ENCODE measurements around the gene SLC4A2. TPM values are rescaled to one million over a fixed set of nuclear protein-coding genes. Genes with fewer than 3 reads are reported as not detected.

The SLC4A2 gene
- total RNA-seq, 1 experiment from 2014 or later = 249 TPM

DNA sequence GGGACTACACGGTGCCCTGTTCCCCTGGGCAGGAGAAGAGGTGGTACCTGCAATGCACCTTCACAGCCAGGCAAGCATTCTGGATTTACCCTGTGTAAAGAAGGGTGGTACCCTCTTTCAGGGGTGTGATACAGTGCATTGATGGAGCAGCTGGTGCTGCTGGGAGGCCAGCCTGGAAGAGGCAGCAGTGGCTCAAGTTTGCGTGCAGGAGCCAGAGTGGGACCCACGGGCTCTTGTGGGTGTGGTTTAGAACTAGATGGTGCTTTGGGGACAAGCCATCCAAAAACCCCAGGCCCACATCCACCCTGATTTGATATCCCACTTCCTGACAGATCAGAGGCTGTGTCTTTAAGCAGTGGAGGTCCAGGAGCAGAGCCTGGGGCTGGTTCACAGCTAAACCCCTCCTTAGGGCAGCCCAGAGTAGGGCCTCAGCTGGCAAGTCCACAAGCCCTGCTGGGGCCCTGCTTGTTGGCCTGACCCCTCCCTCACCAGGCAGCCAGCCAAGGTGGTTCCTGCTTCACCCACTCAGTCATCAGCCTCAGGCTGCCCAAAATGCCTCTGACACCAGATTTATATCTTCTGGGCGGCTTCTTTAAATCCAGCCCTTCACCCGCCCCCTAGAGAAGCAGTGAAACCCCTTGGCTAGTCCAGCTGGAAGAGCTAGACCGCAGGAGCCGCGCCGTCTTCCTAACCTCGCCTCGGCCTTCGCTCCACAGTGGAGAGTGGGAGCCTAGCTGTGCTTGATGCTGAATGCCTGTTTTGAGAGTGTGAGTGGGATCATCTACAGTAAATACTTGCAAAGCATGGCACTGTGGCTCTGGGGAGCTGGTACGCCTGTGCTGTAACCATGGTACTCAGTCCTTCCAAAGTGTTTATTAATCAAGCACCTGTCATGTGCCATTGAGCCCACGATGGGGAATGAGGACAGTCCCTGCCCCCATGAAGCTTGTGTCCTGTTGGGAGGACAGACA lies 12.5 kb upstream of the SLC4A2 start:
- no peaks in the 10 kb centered on the region; the same call in 1 of the 2 replicates for H3K27me3 ChIP-seq (replicated peaks; ENCODE audit: control insufficient read depth, insufficient read depth, low read length)
- no peak for DNase-seq
- peaks cover 4% of the 10 kb centered on the region for H3K27me3 Mint-ChIP-seq (ENCODE audit: insufficient read depth, unreplicated experiment)
- no peaks in the 10 kb centered on the region for H3K9me3 Mint-ChIP-seq (ENCODE audit: unreplicated experiment)
- no peaks in the 10 kb centered on the region for H3K36me3 Mint-ChIP-seq (ENCODE audit: insufficient read depth, unreplicated experiment)
- POLR2A ChIA-PET = interaction anchor here (1.0 kb wide), 1 partner anchor 19 kb away, joined by 3 read pairs; the partner anchor contains the start of gene ABCB8
- no peak overlapping the region for H3K27ac Mint-ChIP-seq (ENCODE audit: unreplicated experiment)
- CTCF ChIA-PET = interaction anchor here (0.6 kb wide), 1 partner anchor 22 kb away, joined by 6 read pairs; the partner anchor contains the start of gene ATG9B
- H3K4me1 ChIP-seq = no peaks in the 10 kb centered on the region
- no peak overlapping the region for H3K4me3 Mint-ChIP-seq (ENCODE audit: unreplicated experiment)
- H3K4me1 Mint-ChIP-seq (ENCODE audit: low read depth, unreplicated experiment) = no peaks in the 10 kb centered on the region
- no peak overlapping the region for H3K4me3 ChIP-seq (ENCODE audit: low read depth, low read length)
- intact Hi-C loops (cut with micrococcal nuclease; ENCODE audit: unreplicated experiment) = no loop called here
- BruUV-seq (replicated peaks) = no TSS peak
- H3K9me3 ChIP-seq = no peaks in the 10 kb centered on the region
- H3K36me3 ChIP-seq (ENCODE audit: control insufficient read depth, insufficient read depth, low read length) = no peaks in the 10 kb centered on the region
- TF ChIP-seq CTCF (IDR thresholded peaks at IDR 0.05; ENCODE audit: insufficient read depth in 1 of 2, low read depth in 1 of 2, low read length in 1 of 2, severe bottlenecking in 1 of 2, unreplicated experiment in 1 of 2) = no peak

DNA sequence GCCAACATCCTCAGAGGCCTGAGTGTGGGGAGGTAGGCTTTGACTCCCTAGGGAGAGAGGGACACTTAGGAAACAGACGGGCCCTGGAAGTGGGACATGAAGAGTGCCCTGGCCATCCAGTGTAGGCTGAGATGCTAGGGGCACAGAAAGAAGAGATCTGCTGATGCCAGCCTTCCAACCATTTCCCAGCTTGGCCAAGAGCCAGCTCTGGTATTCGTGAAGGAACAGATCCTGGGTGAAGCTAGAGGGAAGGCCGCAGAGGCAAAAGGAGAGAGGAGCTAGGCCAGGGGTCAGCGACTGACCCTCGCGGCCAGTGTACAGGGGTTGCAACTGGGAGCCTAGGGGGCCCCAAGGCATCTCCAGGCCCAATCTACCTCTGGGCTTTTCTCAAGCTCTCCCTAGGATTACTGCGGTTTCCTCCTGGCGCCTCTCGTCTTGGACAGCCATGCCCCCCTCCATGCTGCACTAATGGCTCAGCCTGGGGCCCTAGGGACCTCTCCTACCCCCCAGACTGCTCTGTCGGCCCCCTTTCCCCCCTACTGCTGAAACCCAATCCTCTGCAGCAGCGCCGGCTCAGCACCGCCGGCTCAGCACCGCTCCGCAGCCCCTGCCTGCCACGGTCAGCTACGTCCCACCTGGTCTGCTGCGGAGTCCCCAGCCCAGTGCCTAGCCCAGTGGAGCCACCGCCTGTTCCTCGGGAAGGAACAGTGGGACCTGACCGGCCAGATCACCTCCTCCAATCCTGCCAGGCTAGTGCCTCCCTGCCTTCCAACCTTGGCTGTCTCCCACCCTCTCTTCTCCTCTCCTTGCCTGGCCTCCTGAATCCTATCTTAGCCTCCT lies 11.2 kb upstream of the SLC4A2 start, which contains the start of gene ASIC3:
Gene ASIC3 (plus strand): TSS at position 556 of the 840 bp plus-strand sequence. CDS start 355 bp downstream, outside the sequence.
- Mint-ChIP-seq H3K27ac (ENCODE audit: unreplicated experiment) (no peak within 1 kb of the TSS), H3K4me1 (ENCODE audit: low read depth, unreplicated experiment) (no peaks in the 10 kb centered on the region), H3K27me3 (ENCODE audit: insufficient read depth, unreplicated experiment) (peaks cover 4% of the 10 kb centered on the region), H3K4me3 (ENCODE audit: unreplicated experiment) (no peak within 1 kb of the TSS), H3K9me3 (ENCODE audit: unreplicated experiment) (no peaks in the 10 kb centered on the region), H3K36me3 (ENCODE audit: insufficient read depth, unreplicated experiment) (no peaks in the 10 kb centered on the region)
- no peaks in the 10 kb centered on the region for H3K27me3 ChIP-seq (replicated peaks; ENCODE audit: control insufficient read depth, insufficient read depth, low read length)
- no peak within 1 kb of the TSS for H3K4me3 ChIP-seq (ENCODE audit: low read depth, low read length)
- BruUV-seq (replicated peaks) = no TSS peak
- no peak for DNase-seq
- ChIA-PET POLR2A (interaction anchor here (0.6 kb wide), 1 partner anchor 1835 kb away, joined by 4 read pairs; no protein-coding TSS in a partner anchor), CTCF (interaction anchor here (1.0 kb wide), 1 partner anchor 20 kb away, joined by 3 read pairs; the partner anchor contains the start of gene ABCB8)
- H3K4me1 ChIP-seq = no peaks in the 10 kb centered on the region
- H3K9me3 ChIP-seq = no peaks in the 10 kb centered on the region
- TF ChIP-seq CTCF (IDR thresholded peaks at IDR 0.05; ENCODE audit: insufficient read depth in 1 of 2, low read depth in 1 of 2, low read length in 1 of 2, severe bottlenecking in 1 of 2, unreplicated experiment in 1 of 2) = no peak
- no peaks in the 10 kb centered on the region for H3K36me3 ChIP-seq (ENCODE audit: control insufficient read depth, insufficient read depth, low read length)
- intact Hi-C loops (cut with micrococcal nuclease; ENCODE audit: unreplicated experiment) = no loop called here

All from Caco-2 (cell line).